GM18517 (cell line): Measurements from ENCODE around the gene PLD2.
"Not testable (repeated sequence)": the region's sequence is repeated elsewhere in the genome, so short reads cannot be mapped to it uniquely, and the experiment has no call there.

Experiments
- ATAC-seq: cut with Tn5 transposase; IDR thresholded peaks from one replicate; pipeline ENCODE4 v1.9.1; 2021; ENCODE audit warnings: mild to moderate bottlenecking, moderate library complexity; ENCODE audit not compliant: unreplicated experiment

PLD2 gene

GRCh38 chr17:4856271-4856936 lies 49.5 kb downstream of the PLD2 start:
- no peak for ATAC-seq

- no peak for ATAC-seq
These were observed 50.0 kb downstream of the PLD2 start for GRCh38 chr17:4856937-4857314.

- not testable (repeated sequence) for ATAC-seq
These were observed 50.4 kb downstream of the PLD2 start for GRCh38 chr17:4857347-4857746.

DNA sequence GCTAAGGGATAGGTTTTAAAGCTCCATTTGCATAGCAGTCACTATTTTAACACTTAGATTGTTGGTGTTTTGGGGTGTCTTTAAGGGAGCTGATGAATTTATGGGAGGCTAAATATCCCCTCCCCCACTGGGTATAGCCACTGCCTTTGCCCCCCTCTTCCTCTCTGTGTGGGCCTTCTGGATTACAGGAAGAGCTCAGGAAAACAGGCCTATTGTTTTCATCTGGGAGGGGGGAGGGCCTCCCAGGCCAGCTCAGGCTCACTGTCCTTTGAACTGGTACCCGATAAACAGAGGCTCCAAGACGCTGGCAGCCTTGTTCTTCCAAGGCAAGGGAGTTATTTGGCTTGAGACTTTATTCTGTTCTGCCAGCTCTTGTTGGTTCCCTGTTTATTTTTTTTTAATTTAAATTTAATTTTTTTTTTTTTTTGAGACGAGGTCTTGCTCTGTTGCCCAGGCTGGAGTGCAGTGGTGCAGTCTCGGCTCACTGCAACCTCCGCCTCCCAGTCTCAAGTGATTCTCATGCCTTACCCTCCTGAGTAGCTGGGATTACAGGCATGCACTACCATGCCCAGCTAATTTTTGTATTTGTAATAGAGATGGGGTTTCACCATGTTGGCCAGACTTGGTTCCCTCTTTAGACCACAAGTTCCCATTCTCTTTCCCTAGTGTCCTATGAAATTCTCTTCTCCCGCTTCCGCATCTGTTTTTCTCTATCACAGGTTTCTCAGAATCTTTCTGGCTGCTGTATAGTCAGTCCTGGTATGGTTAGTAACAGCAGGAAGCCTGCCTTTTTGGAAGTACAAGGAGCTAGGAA lies 51.3 kb downstream of the PLD2 start:
- ATAC-seq, result no peak

DNA sequence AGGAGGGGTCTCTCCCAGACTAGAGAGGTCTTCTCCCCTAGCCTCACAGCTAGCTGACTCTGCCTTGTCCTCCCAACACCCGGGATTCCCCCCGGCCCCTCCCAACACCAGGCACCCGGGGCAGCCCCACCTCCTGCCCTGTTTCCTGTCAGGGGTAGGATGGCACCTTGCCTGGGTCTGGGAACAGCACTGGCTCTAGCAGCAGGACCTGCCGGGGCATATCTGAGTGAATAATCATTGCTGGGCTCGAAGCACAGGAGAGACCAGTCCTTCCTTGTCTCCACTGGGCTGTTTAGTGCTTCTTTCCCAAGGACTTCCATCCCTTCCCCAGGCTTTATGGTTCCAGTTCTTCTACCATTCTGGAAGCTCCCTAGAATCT lies 51.9 kb downstream of the PLD2 start:
- no peak for ATAC-seq

GRCh38 chr17:4859816-4860625 lies 53.1 kb downstream of the PLD2 start:
- no peak for ATAC-seq

DNA sequence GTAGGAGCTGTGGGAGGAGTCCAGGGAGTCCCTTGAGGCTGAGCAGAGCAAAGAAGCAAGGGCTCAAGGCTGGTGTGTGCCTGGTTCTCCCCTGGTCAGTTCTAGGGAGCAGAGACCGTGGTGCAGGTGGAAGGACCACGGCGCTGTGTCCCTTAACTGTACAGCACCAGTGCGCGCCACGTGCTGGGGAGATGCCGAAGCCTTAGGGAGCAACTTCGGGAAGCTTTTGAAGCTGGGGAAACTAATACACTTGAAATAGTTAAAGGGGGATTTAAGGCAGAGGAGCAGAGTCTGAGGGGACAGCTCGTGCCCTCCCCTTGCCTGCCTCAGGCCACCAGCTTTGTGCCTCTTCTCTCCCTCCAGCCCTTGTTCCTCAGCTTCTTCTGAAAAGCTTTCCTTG lies 53.7 kb downstream of the PLD2 start:
- ATAC-seq, result no peak

DNA sequence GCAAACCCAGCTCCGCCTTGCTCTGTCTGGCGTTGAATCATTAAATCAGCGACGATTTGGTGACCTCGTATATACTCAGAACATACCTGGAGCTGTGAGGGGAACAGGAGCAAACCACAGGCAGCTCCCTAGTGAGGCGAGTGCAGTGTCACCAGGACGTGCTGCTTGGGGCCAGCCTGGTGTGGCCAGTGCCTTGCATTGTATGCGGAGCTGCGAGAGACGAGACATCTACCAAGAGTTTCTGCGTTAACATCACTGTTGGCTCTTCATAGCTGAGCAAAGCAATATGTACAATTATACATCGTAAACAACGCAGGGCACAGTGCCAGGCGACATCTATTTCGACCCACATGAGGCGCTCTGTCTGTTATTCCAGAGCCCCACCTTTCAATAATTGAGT lies 54.1 kb downstream of the PLD2 start:
- ATAC-seq, result no peak

DNA sequence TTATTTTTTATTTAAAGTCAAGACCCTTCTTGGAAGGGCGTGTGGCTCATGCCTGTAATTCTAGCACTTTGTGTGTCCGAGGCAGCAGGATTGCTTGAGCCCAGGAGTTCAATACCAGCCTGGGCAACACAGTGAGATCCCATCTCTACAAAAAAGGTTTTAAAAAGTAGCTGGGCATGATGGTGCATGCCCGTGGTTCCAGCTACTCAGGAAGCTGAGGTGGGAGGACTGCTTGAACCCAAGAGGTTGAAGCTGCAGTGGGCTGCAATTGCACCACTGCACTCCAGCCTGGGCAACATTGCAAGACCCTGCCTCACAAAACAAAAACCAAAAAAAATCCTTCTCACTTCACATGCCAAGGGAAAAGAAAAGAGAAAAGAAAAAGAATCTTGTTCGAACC lies 55.8 kb downstream of the PLD2 start:
- no peak for ATAC-seq

DNA sequence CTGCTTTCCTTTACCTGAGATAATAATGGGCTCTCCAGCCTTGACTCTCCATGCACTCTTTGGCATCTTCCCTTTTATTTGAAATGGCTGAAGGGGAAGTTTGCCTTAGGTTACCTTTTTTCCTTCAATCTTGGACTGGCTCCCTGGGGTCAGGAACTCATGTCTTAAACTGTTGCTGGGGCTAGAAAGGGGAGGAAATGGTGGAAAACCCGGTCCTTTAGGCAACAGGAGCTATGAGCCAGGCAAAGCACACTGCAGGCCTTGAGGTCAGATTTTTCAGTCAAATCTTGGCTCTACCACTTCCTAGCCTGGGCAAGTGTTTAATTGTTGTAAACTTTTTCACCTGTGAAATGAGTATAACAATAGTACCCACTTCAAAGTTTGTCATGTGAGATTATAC lies 56.4 kb downstream of the PLD2 start:
- ATAC-seq, result no peak

DNA sequence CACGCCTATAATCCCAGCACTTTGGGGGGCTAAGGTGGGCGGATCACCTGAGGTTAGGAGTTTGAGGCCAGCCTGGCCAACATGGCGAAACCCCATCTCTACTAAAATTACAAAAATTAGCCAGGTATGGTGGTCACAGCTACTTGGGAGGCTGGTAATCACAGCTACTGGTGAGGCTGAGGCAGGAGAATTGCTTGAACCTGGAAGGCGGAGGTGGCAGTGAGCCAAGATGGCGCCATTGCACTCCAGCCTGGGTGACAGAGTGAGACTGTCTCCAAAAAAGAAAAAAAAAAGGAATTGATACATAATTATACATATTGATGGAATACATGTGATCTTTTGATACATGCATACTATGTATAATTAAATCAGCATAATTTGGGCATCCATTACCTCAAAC lies 60.6 kb downstream of the PLD2 start:
- not testable (repeated sequence) for ATAC-seq

- ATAC-seq, result not testable (repeated sequence)
These were observed 62.4 kb downstream of the PLD2 start for GRCh38 chr17:4869058-4869998.

- no peak for ATAC-seq
These were observed 63.9 kb downstream of the PLD2 start for GRCh38 chr17:4870855-4871254.

DNA sequence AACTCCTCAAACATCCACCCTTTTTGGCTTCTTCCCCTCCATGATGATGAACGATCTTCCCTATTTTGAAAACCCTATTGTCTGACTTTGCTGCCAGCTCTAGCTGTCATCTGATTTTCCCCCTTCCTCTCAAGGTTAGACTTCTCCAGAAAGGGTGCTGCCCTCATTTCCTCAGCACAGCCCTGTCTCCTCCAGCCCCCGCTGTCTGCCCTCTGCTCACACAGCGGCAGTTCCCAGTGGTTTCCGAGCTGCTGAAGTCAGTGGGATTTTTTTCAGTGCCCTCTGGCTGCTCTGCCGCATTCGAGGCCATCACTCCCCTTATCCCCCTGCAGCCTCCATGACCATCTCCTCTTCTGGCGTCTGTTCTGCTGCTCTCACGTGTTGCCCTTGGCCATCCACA lies 65.8 kb downstream of the PLD2 start:
- no peak for ATAC-seq
